SU-DHL-6 (cell line): Measurements from ENCODE around the gene SPCS3.

Source experiments
- EZH2phosphoT487 ChIP-seq: fragments of 200-600 bp; sonication (generic), shearing (Covaris generic); conservative IDR thresholded peaks from 2 replicates; pipeline ENCODE4 v1.6.1; 2018; ENCODE audit warnings: mild to moderate bottlenecking, antibody characterized with exemption, low read length, moderate library complexity, mixed read lengths
- TF ChIP-seq, protein P1 (sequence below): fragments of 200-600 bp; sonication (generic); IDR thresholded peaks from one replicate; pipeline ENCODE4 v1.5.1; 2017; ENCODE audit warnings: antibody characterized with exemption, mild to moderate bottlenecking, low read length, moderate library complexity; ENCODE audit not compliant: insufficient read depth, poor library complexity, severe bottlenecking

DNA sequence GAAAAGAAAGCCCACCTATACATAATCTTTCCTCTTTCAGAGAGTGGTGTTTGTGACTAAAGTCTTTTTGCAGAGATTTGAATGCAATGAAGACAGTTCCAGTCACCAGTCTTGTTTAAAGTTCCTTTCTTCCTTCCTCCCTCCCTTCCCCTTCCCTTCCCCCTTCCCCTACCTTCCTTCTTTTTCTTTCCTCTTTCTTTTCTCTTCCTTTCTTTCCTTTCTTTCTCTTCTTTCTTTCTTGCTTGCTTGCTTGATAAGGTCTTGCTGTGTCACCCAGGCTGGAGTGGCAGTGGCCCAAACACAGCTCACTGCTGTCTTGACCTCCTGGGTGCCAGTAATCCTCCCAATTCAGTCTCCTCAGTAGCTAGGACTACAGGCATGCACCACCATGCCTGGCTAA lies 31.7 kb upstream of the SPCS3 start:
- TF ChIP-seq, protein P1, sequence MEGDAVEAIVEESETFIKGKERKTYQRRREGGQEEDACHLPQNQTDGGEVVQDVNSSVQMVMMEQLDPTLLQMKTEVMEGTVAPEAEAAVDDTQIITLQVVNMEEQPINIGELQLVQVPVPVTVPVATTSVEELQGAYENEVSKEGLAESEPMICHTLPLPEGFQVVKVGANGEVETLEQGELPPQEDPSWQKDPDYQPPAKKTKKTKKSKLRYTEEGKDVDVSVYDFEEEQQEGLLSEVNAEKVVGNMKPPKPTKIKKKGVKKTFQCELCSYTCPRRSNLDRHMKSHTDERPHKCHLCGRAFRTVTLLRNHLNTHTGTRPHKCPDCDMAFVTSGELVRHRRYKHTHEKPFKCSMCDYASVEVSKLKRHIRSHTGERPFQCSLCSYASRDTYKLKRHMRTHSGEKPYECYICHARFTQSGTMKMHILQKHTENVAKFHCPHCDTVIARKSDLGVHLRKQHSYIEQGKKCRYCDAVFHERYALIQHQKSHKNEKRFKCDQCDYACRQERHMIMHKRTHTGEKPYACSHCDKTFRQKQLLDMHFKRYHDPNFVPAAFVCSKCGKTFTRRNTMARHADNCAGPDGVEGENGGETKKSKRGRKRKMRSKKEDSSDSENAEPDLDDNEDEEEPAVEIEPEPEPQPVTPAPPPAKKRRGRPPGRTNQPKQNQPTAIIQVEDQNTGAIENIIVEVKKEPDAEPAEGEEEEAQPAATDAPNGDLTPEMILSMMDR, result no peak
- TF ChIP-seq EZH2phosphoT487, result no peak
